ES-I3 (cell line): ENCODE data around the gene AMN.

ENCODE experiments used
- H3K36me3 ChIP-seq: 2 replicates; pipeline ENCODE4 v1.6.1; 2013; ENCODE audit warnings: mild to moderate bottlenecking, low read length, control low read depth, moderate library complexity; ENCODE audit not compliant: insufficient read depth
- H3K4me1 ChIP-seq: 2 replicates; pipeline ENCODE4 v1.6.1; 2013; ENCODE audit warnings: mild to moderate bottlenecking, control low read depth, low read length; ENCODE audit not compliant: insufficient read depth
- H3K9ac ChIP-seq: 2 replicates; pipeline ENCODE4 v1.6.1; 2013; ENCODE audit warnings: low read depth, mild to moderate bottlenecking, low read length, moderate library complexity
- H3K9me3 ChIP-seq: 2 replicates; pipeline ENCODE4 v1.6.1; 2013; ENCODE audit warnings: mild to moderate bottlenecking, low read length, moderate library complexity; ENCODE audit not compliant: control insufficient read depth, insufficient read depth

The AMN gene

GRCh38 chr14:102932484-102933248 is 10.2 kb downstream of the AMN start:
- Histone ChIP-seq H3K9ac (no peak overlapping the region), H3K9me3 (no peaks in the 10 kb centered on the region; the same call in 1 of the 2 replicates), H3K36me3 (0 out of 2 replicates have a peak, but pooled peaks cover 2% of the 10 kb centered on the region), H3K4me1 (no peaks in the 10 kb centered on the region)

GRCh38 chr14:102933618-102934231 is 11.3 kb downstream of the AMN start:
- Histone ChIP-seq H3K9ac (no peak overlapping the region), H3K9me3 (no peaks in the 10 kb centered on the region; the same call in 1 of the 2 replicates), H3K36me3 (peaks cover 5% of the 10 kb centered on the region; the same call in 1 of the 2 replicates), H3K4me1 (no peaks in the 10 kb centered on the region)

- H3K36me3 ChIP-seq = peaks cover 9% of the 10 kb centered on the region; the same call in 1 of the 2 replicates
- no peak overlapping the region for H3K9ac ChIP-seq
- no peaks in the 10 kb centered on the region for H3K4me1 ChIP-seq
- no peaks in the 10 kb centered on the region for H3K9me3 ChIP-seq
Observed at GRCh38 chr14:102935756-102936155, 13.3 kb downstream of the AMN start.

- Histone ChIP-seq H3K9me3 (no peaks in the 10 kb centered on the region), H3K9ac (no peak overlapping the region), H3K4me1 (no peaks in the 10 kb centered on the region), H3K36me3 (peaks cover 9% of the 10 kb centered on the region)
Observed at GRCh38 chr14:102937331-102938175, 15.1 kb downstream of the AMN start.

- H3K9ac ChIP-seq = no peak overlapping the region
- H3K9me3 ChIP-seq = no peaks in the 10 kb centered on the region
- H3K36me3 ChIP-seq = peaks cover 11% of the 10 kb centered on the region
- H3K4me1 ChIP-seq = no peaks in the 10 kb centered on the region
Observed at GRCh38 chr14:102938191-102938590, 15.7 kb downstream of the AMN start.

GRCh38 chr14:102939329-102939728 is 16.9 kb downstream of the AMN start:
- Histone ChIP-seq H3K9me3 (no peaks in the 10 kb centered on the region), H3K9ac (no peak overlapping the region), H3K4me1 (no peaks in the 10 kb centered on the region), H3K36me3 (peaks cover 14% of the 10 kb centered on the region)

- H3K9me3 ChIP-seq = no peaks in the 10 kb centered on the region
- no peak overlapping the region for H3K9ac ChIP-seq
- H3K36me3 ChIP-seq = peaks cover 14% of the 10 kb centered on the region
- no peaks in the 10 kb centered on the region for H3K4me1 ChIP-seq
Observed at GRCh38 chr14:102939820-102940561, 17.5 kb downstream of the AMN start.

GRCh38 chr14:102940729-102941362 is 18.4 kb downstream of the AMN start:
- no peaks in the 10 kb centered on the region for H3K9me3 ChIP-seq
- no peak overlapping the region for H3K9ac ChIP-seq
- H3K4me1 ChIP-seq = no peaks in the 10 kb centered on the region
- H3K36me3 ChIP-seq = peaks cover 18% of the 10 kb centered on the region

GRCh38 chr14:102941419-102942011 is 19.1 kb downstream of the AMN start:
- no peaks in the 10 kb centered on the region for H3K9me3 ChIP-seq
- no peaks in the 10 kb centered on the region for H3K4me1 ChIP-seq
- H3K9ac ChIP-seq = no peak overlapping the region
- H3K36me3 ChIP-seq = peaks cover 18% of the 10 kb centered on the region

- Histone ChIP-seq H3K4me1 (no peaks in the 10 kb centered on the region), H3K9ac (no peak overlapping the region), H3K9me3 (no peaks in the 10 kb centered on the region), H3K36me3 (peaks cover 22% of the 10 kb centered on the region)
Observed at GRCh38 chr14:102942069-102942468, 19.6 kb downstream of the AMN start.

GRCh38 chr14:102943454-102943853 is 21.0 kb downstream of the AMN start:
- peaks cover 17% of the 10 kb centered on the region for H3K36me3 ChIP-seq
- no peak overlapping the region for H3K9ac ChIP-seq
- H3K4me1 ChIP-seq = no peaks in the 10 kb centered on the region
- no peaks in the 10 kb centered on the region for H3K9me3 ChIP-seq

- Histone ChIP-seq H3K4me1 (no peaks in the 10 kb centered on the region), H3K9ac (no peak overlapping the region), H3K36me3 (peaks cover 20% of the 10 kb centered on the region)
Observed at GRCh38 chr14:102943979-102944378, 21.5 kb downstream of the AMN start.

More at GRCh38 chr14:102943979-102944378, 21.5 kb downstream of the AMN start:
- H3K9me3 ChIP-seq = no peaks in the 10 kb centered on the region
